Endothelial cell of umbilical vein (primary cell): ENCODE data around the gene LDLRAD3. TPM values are rescaled to one million over a fixed set of nuclear protein-coding genes. Genes with fewer than 3 reads are reported as not detected.
A peak's percentile ranks its signal among the peaks of the same experiment; 100 is the strongest.

Experiments used
- BruUV-seq: library from RNA; stranded (reverse); fragments of 400-500 nt; replicated peaks from 2 replicates; lab custom pipeline; 2021; lab: Mats Ljungman, UMichigan
- CTCF ChIA-PET: fragments of 300-600, 350-600 bp; sonication (Branson Sonifier 250); formaldehyde crosslinking; loops from one replicate; lab custom pipeline; 2021; ENCODE audit warnings: antibody characterized with exemption, inconsistent platforms; lab: Charles Lee
- POLR2A ChIA-PET: fragments of 300-600, 350-600 bp; sonication (Branson Sonifier 250); formaldehyde crosslinking; loops from one replicate; lab custom pipeline; 2021; ENCODE audit warnings: antibody characterized with exemption, inconsistent platforms; lab: Charles Lee
- DNase-seq: peaks from one replicate; pipeline ENCODE4 v3.0.0-alpha.2; 2011; ENCODE audit warnings: low read depth, low spot score
- FAIRE-seq: peaks from 2 replicates; lab custom pipeline; 2011; peaks lifted over from hg19 to GRCh38; lab: Jason Lieb, UNC
- H2AFZ ChIP-seq: 2 replicates; pipeline ENCODE4 v1.6.0; 2012; ENCODE audit warnings: low read depth, low read length, control low read depth, inconsistent platforms
- H3K27ac ChIP-seq: 2 replicates; pipeline ENCODE4 v1.5.1; 2011; ENCODE audit warnings: low read depth, mild to moderate bottlenecking, control low read depth, low read length, moderate library complexity; ENCODE audit not compliant: insufficient read depth
- H3K27me3 ChIP-seq, 2 experiments: 2 replicates each; pipeline versions ENCODE4 v1.6.0 to v1.6.1; 2011; ENCODE audit warnings: low read length in 2 of 2, mixed read lengths in 1 of 2; ENCODE audit not compliant: control insufficient read depth in 2 of 2, insufficient read depth in 2 of 2
- H3K36me3 ChIP-seq, 2 experiments: 2 replicates in 1 of 2; 3 replicates in 1 of 2; pipeline ENCODE4 v1.5.1; 2011; ENCODE audit warnings: low read length in 2 of 2, mild to moderate bottlenecking in 1 of 2, moderate library complexity in 1 of 2; ENCODE audit not compliant: control insufficient read depth in 2 of 2, insufficient read depth in 2 of 2; ENCODE audit errors: extremely low read depth in 1 of 2
- H3K4me1 ChIP-seq: 3 replicates; pipeline ENCODE4 v1.5.1; 2011; ENCODE audit warnings: mild to moderate bottlenecking, low read length; ENCODE audit not compliant: control insufficient read depth, insufficient read depth; ENCODE audit errors: extremely low read depth
- H3K4me2 ChIP-seq: 2 replicates; pipeline ENCODE4 v1.6.1; 2011; ENCODE audit warnings: low read length, control low read depth, mixed read lengths; ENCODE audit not compliant: insufficient read depth
- H3K4me3 ChIP-seq, 3 experiments: fragments of 200-600 bp in 1 of 3; sonication (generic), shearing (Covaris generic) in 1 of 3; replicated peaks in 1 of 3; 2 replicates each; pipeline ENCODE4 v1.5.1; 2011 to 2016; ENCODE audit warnings: control low read depth in 3 of 3, low read length in 3 of 3, mild to moderate bottlenecking in 2 of 3, inconsistent platforms in 1 of 3, low read depth in 1 of 3, moderate library complexity in 1 of 3; ENCODE audit not compliant: insufficient read depth in 1 of 3
- H3K79me2 ChIP-seq: 2 replicates; pipeline ENCODE4 v1.6.0; 2012; ENCODE audit warnings: low read length, inconsistent platforms; ENCODE audit not compliant: control insufficient read depth, insufficient read depth
- H3K9ac ChIP-seq: replicated peaks from 2 replicates; pipeline ENCODE3; 2011; ENCODE audit warnings: low read length, control low read depth; ENCODE audit not compliant: insufficient read depth; ENCODE audit errors: extremely low read depth
- H3K9me1 ChIP-seq: replicated peaks from 3 replicates; pipeline ENCODE4 v1.6.0; 2011; ENCODE audit warnings: mild to moderate bottlenecking, low read length; ENCODE audit not compliant: control insufficient read depth, insufficient read depth; ENCODE audit errors: extremely low read depth
- H3K9me3 ChIP-seq: replicated peaks from 2 replicates; pipeline ENCODE4 v1.5.1; 2012; ENCODE audit warnings: low read length, inconsistent platforms; ENCODE audit not compliant: control insufficient read depth, insufficient read depth
- H4K20me1 ChIP-seq: replicated peaks from 2 replicates; pipeline ENCODE3; 2011; ENCODE audit warnings: mild to moderate bottlenecking, low read length; ENCODE audit not compliant: control insufficient read depth, insufficient read depth; ENCODE audit errors: extremely low read depth
- EZH2 ChIP-seq: IDR thresholded peaks from 2 replicates; pipeline ENCODE4 v1.6.1; 2012; ENCODE audit warnings: borderline replicate concordance, low read depth, mild to moderate bottlenecking, moderate library complexity, low read length, inconsistent platforms; ENCODE audit not compliant: severe bottlenecking
- FOS ChIP-seq: IDR thresholded peaks from 2 replicates; pipeline ENCODE4 v1.6.1; 2011; ENCODE audit warnings: mild to moderate bottlenecking, low read length, moderate library complexity, borderline replicate concordance; ENCODE audit not compliant: insufficient read depth
- GATA2 ChIP-seq: IDR thresholded peaks from 2 replicates; pipeline ENCODE4 v1.7.0; 2011; ENCODE audit warnings: low read depth, mild to moderate bottlenecking, moderate library complexity, mixed read lengths, low read length; ENCODE audit not compliant: insufficient read length, insufficient read depth
- JUN ChIP-seq: IDR thresholded peaks from 2 replicates; pipeline ENCODE4 v1.6.1; 2011; ENCODE audit warnings: borderline replicate concordance, low read depth; ENCODE audit not compliant: insufficient read length, insufficient read depth
- MYC ChIP-seq: IDR thresholded peaks from one replicate; pipeline ENCODE4 v1.6.1; 2011; ENCODE audit warnings: mild to moderate bottlenecking, low read depth, low read length
- POLR2A ChIP-seq: IDR thresholded peaks from 2 replicates; pipeline ENCODE4 v1.6.1; 2012; ENCODE audit warnings: low read depth, mild to moderate bottlenecking, control low read depth, low read length
- POLR2AphosphoS5 ChIP-seq: IDR thresholded peaks from 2 replicates; pipeline ENCODE4 v1.6.1; 2012; ENCODE audit warnings: low read depth, mild to moderate bottlenecking, control low read depth, low read length, moderate library complexity; ENCODE audit not compliant: insufficient read depth
- dilution Hi-C: fragments of 300-500 bp; cut with MboI; formaldehyde crosslinking; loops from one replicate; pipeline ENCODE4 v1.15.0; 2019; ENCODE audit warnings: low sequenced_read_pairs; ENCODE audit not compliant: extremely low pct_ligation_motif_present
- intact Hi-C: fragments of 100-400 bp; cut with micrococcal nuclease; formaldehyde crosslinking; loops from one replicate; pipeline ENCODE4 v1.10.0; 2022
- polyA plus RNA-seq, 4 experiments: library from polyadenylated mRNA; depleted of rRNA in 3 of 4; stranded (reverse) in 3 of 4; unstranded in 1 of 4; fragments of >200 nt; gene quantifications; 2 replicates each; pipeline versions ENCODE4 v1.2.1 to v1.2.3, GENCODE V29; 2011 to 2012; ENCODE audit warnings: missing spikeins in 1 of 4
- total RNA-seq: library from RNA; stranded (reverse); gene quantifications from 2 replicates; pipeline ENCODE4 v1.2.3, GENCODE V29; 2021
- TF ChIP-seq, protein P1 (sequence below): IDR thresholded peaks from 2 replicates; pipeline ENCODE4 v1.6.1; 2011; ENCODE audit not compliant: insufficient read depth, insufficient read length
- TF ChIP-seq, protein P2 (sequence below), 2 donors: IDR thresholded peaks; 1 replicate in 1 of 2; 2 replicates in 1 of 2; pipeline ENCODE4 v1.5.1; 2011; ENCODE audit warnings: low read length in 2 of 2, mild to moderate bottlenecking in 2 of 2, moderate library complexity in 2 of 2, control low read depth in 1 of 2, inconsistent platforms in 1 of 2, low read depth in 1 of 2; ENCODE audit not compliant: insufficient read depth in 1 of 2; ENCODE audit errors: extremely low read depth in 1 of 2

Gene LDLRAD3
- total and polyA plus RNA-seq, 2 donors (not counting 3 experiments of a cell fraction or from before 2014, with no cell fraction given), result 17.9 to 25.1 TPM

DNA sequence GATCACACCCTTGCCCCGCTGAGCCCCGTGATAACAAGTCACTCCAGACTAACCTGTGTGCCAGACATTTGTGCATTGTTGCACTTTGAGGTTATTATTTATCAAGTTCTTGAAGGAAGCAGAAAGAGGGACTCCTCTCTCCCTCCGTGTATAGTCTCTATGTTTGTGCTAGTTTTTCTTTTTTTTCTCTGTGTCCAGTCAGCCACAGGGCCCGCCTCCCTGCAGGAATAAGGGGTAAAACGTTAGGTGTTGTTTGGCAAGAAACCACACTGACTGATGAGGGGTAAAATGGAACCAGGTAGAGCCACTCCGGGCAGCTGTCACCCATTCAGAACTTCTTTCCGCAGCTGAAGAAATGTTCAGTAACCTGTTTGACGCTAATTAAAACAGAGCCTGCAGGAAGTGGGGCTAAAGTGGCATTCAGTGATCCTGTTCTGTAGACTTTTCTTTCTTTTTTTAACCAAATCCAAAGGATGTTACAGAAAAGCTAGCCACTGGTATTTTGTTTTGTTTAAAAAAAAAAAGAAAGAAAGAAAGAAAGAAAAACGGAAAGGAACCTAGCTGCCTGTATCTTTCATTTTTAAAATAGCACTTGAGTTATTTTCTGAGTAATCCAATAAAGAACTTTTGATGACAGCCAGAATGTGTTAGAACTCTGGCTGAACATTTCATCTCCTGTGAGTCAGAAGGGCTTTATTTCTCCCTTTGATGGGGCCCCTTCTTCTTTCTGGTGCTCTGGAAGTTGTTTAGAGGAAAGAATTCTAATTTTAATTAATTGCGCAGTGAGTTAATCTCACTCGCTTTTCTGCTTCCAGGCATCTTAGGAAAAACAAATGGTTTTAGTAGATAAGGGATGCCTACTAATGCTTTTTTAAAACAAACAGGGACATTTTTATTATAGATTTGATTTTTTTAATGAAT, 287.2 kb downstream of the LDLRAD3 start:
- peak; percentile 86 for FAIRE-seq
- TF ChIP-seq GATA2 (peak; percentile 13), EZH2 (no peak), MYC (no peak), POLR2A (no peak), JUN (no peak), FOS (peak; percentile 25), POLR2AphosphoS5 (no peak)
- TF ChIP-seq, protein P1, sequence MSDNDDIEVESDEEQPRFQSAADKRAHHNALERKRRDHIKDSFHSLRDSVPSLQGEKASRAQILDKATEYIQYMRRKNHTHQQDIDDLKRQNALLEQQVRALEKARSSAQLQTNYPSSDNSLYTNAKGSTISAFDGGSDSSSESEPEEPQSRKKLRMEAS, result no peak
- TF ChIP-seq, protein P2, sequence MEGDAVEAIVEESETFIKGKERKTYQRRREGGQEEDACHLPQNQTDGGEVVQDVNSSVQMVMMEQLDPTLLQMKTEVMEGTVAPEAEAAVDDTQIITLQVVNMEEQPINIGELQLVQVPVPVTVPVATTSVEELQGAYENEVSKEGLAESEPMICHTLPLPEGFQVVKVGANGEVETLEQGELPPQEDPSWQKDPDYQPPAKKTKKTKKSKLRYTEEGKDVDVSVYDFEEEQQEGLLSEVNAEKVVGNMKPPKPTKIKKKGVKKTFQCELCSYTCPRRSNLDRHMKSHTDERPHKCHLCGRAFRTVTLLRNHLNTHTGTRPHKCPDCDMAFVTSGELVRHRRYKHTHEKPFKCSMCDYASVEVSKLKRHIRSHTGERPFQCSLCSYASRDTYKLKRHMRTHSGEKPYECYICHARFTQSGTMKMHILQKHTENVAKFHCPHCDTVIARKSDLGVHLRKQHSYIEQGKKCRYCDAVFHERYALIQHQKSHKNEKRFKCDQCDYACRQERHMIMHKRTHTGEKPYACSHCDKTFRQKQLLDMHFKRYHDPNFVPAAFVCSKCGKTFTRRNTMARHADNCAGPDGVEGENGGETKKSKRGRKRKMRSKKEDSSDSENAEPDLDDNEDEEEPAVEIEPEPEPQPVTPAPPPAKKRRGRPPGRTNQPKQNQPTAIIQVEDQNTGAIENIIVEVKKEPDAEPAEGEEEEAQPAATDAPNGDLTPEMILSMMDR (IDR thresholded peaks at IDR 0.05; ENCODE audit: extremely low read depth in 1 of 2, insufficient read depth in 1 of 2, low read depth in 1 of 2, low read length in 2 of 2), result no peak
- Histone ChIP-seq H3K4me3 (no peak overlapping the region), H3K4me2 (peak overlapping the region; percentile 38), H3K79me2 (no peaks in the 10 kb centered on the region), H3K4me1 (peaks cover 13% of the 10 kb centered on the region), H3K27ac (no peak overlapping the region), H3K9me3 (no peaks in the 10 kb centered on the region), H2AFZ (peak overlapping the region; percentile 20), H3K9ac (no peak overlapping the region), H4K20me1 (no peaks in the 10 kb centered on the region), H3K36me3 (peaks cover 0 to 2% of the 10 kb centered on the region in 2 experiments), H3K9me1 (no peaks in the 10 kb centered on the region), H3K27me3 (no peaks in the 10 kb centered on the region)
- ChIA-PET CTCF (interaction anchor here (0.6 to 1.7 kb wide), 2 partner anchors 174 to 255 kb away, joined by 3 to 4 read pairs; no protein-coding TSS in a partner anchor), POLR2A (interaction anchor here (0.5 kb wide), 1 partner anchor 84 kb away, joined by 5 read pairs; no protein-coding TSS in a partner anchor)
- TSS peak; percentile 15 for BruUV-seq
- intact Hi-C loops, result no loop called here
- DNase-seq, result peak; percentile 86
- dilution Hi-C loops, result no loop called here
